ENCODE data around the gene ADAP1. TPM values are rescaled to one million over a fixed set of nuclear protein-coding genes. Genes with fewer than 3 reads are reported as not detected.

The ADAP1 gene
- total RNA-seq, 1 donor from 2014 or later = 2.9 TPM

- no peak for DNase-seq
Measured at GRCh38 chr7:856444-857095, 97.9 kb downstream of the ADAP1 start.

- no peak for DNase-seq
Measured at GRCh38 chr7:855686-856369, 98.7 kb downstream of the ADAP1 start.

- DNase-seq = no peak
Measured at GRCh38 chr7:854118-854775, 100.2 kb downstream of the ADAP1 start.

- DNase-seq = no peak
Measured at GRCh38 chr7:853366-854117, 100.9 kb downstream of the ADAP1 start.

GRCh38 chr7:851204-851603 is 103.3 kb downstream of the ADAP1 start:
- DNase-seq = no peak

GRCh38 chr7:849781-850180 is 104.7 kb downstream of the ADAP1 start:
- no peak for DNase-seq

- DNase-seq = no peak
Measured at GRCh38 chr7:849145-849544, 105.3 kb downstream of the ADAP1 start.

Other genes with a start within 250 kb of the ADAP1 start
- 19.2 and 40.7 TPM in 2 replicates for gene DNAAF5, start 228.0 kb downstream of the ADAP1 start, total RNA-seq
- gene PRKAR1B, start 227.4 kb downstream of the ADAP1 start, total RNA-seq = 77.9 and 82.4 TPM in 2 replicates
- gene SUN1, start 122.2 kb downstream of the ADAP1 start, total RNA-seq = 287 and 302 TPM in 2 replicates
- gene GET4, start 78.1 kb downstream of the ADAP1 start, total RNA-seq = 35.4 and 45.0 TPM in 2 replicates
- 7.2 and 12.4 TPM in 2 replicates for gene COX19, start 20.9 kb upstream of the ADAP1 start, total RNA-seq
- not detected in 2 replicates for gene CYP2W1, start 28.5 kb upstream of the ADAP1 start, total RNA-seq
- gene GPR146, start 89.9 kb upstream of the ADAP1 start, total RNA-seq = 64.5 and 69.9 TPM in 2 replicates
- 1.0 and 2.0 TPM in 2 replicates for gene GPER1, start 133.4 kb upstream of the ADAP1 start, total RNA-seq
- gene ZFAND2A, start 205.5 kb upstream of the ADAP1 start, total RNA-seq = 12.2 and 27.7 TPM in 2 replicates

All from dermis blood vessel endothelial cell (primary cell).